HEK293 (cell line): Measurements from ENCODE around the gene IKZF1.

ENCODE experiments used
- ZNF350 ChIP-seq: fragments of 450-650 bp; formaldehyde crosslinking; IDR thresholded peaks from 2 replicates; pipeline ENCODE4 v1.5.0; 2017; ENCODE audit warnings: missing biosample characterization, mild to moderate bottlenecking, missing genetic modification characterization
- ZNF529 ChIP-seq: fragments of 450-650 bp; formaldehyde crosslinking; IDR thresholded peaks from 2 replicates; pipeline ENCODE4 v1.5.1; 2017; ENCODE audit warnings: missing genetic modification characterization, missing biosample characterization; ENCODE audit not compliant: insufficient replicate concordance
- ZNF785 ChIP-seq: fragments of 450-650 bp; formaldehyde crosslinking; IDR thresholded peaks from 2 replicates; pipeline ENCODE4 v1.5.1; 2016; ENCODE audit warnings: missing biosample characterization, missing genetic modification characterization

- no peak for TF ChIP-seq ZNF785 (tag by site-specific recombination)
- TF ChIP-seq ZNF350 (tag by site-specific recombination), result no peak
- no peak for TF ChIP-seq ZNF529 (tag by site-specific recombination)
Observed at GRCh38 chr7:50268223-50268622, 36.3 kb upstream of the IKZF1 start.
